ENCODE measurements around the gene MEPCE.

- TF ChIP-seq POLR2A (IDR thresholded peaks at IDR 0.05) (no peak), POLR2AphosphoS5 (IDR thresholded peaks at IDR 0.05) (no peak)
These were observed 41.4 kb downstream of the MEPCE start for GRCh38 chr7:100471021-100471420.

All from suprapubic skin (tissue), 4 donors.